Activated naive CD8-positive, alpha-beta T cell (primary cell): ENCODE data around the gene MREG.
"Not testable (repeated sequence)": the region's sequence is repeated elsewhere in the genome, so short reads cannot be mapped to it uniquely, and the experiment has no call there.

Experiments
- H3K27ac Mint-ChIP-seq: one replicate; pipeline ENCODE4 v1.8.0; 2021; ENCODE audit warnings: mixed read lengths
- H3K27me3 Mint-ChIP-seq: one replicate; pipeline ENCODE4 v1.8.0; 2021; ENCODE audit warnings: mixed read lengths
- H3K36me3 Mint-ChIP-seq: one replicate; pipeline ENCODE4 v1.8.0; 2021; ENCODE audit warnings: mixed read lengths
- H3K4me1 Mint-ChIP-seq: one replicate; pipeline ENCODE4 v1.8.0; 2021; ENCODE audit warnings: low read depth, mixed read lengths
- H3K4me3 Mint-ChIP-seq: one replicate; pipeline ENCODE4 v1.8.0; 2021; ENCODE audit warnings: mild to moderate bottlenecking, mixed read lengths
- H3K9me3 Mint-ChIP-seq: one replicate; pipeline ENCODE4 v1.8.0; 2021; ENCODE audit warnings: low read depth, mixed read lengths

MREG gene

GRCh38 chr2:215983581-215984351 is 29.6 kb downstream of the MREG start:
- H3K27me3 Mint-ChIP-seq: no peaks in the 10 kb centered on the region
- peaks cover 1% of the 10 kb centered on the region for H3K4me1 Mint-ChIP-seq
- no peak overlapping the region for H3K27ac Mint-ChIP-seq
- peaks cover 11% of the 10 kb centered on the region for H3K9me3 Mint-ChIP-seq
- peaks cover 24% of the 10 kb centered on the region for H3K36me3 Mint-ChIP-seq
- no peak overlapping the region for H3K4me3 Mint-ChIP-seq

GRCh38 chr2:215982465-215982875 is 30.9 kb downstream of the MREG start:
- no peak overlapping the region for H3K4me3 Mint-ChIP-seq
- peaks cover 11% of the 10 kb centered on the region for H3K9me3 Mint-ChIP-seq
- H3K27me3 Mint-ChIP-seq: no peaks in the 10 kb centered on the region
- H3K4me1 Mint-ChIP-seq: peaks cover 1% of the 10 kb centered on the region
- peaks cover 24% of the 10 kb centered on the region for H3K36me3 Mint-ChIP-seq
- H3K27ac Mint-ChIP-seq: peak overlapping the region; percentile 41

GRCh38 chr2:215981115-215981514 is 32.2 kb downstream of the MREG start:
- H3K4me1 Mint-ChIP-seq: peaks cover 1% of the 10 kb centered on the region
- H3K27ac Mint-ChIP-seq: no peak overlapping the region
- no peaks in the 10 kb centered on the region for H3K27me3 Mint-ChIP-seq
- H3K4me3 Mint-ChIP-seq: no peak overlapping the region
- peaks cover 23% of the 10 kb centered on the region for H3K36me3 Mint-ChIP-seq
- peaks cover 5% of the 10 kb centered on the region for H3K9me3 Mint-ChIP-seq

GRCh38 chr2:215979620-215980019 is 33.7 kb downstream of the MREG start:
- Mint-ChIP-seq H3K27me3 (no peaks in the 10 kb centered on the region), H3K27ac (no peak overlapping the region), H3K36me3 (peaks cover 17% of the 10 kb centered on the region), H3K4me3 (no peak overlapping the region), H3K4me1 (peaks cover 1% of the 10 kb centered on the region), H3K9me3 (peaks cover 5% of the 10 kb centered on the region)

GRCh38 chr2:215974700-215975429 is 38.5 kb downstream of the MREG start:
- peaks cover 35% of the 10 kb centered on the region for H3K36me3 Mint-ChIP-seq
- no peak overlapping the region for H3K27ac Mint-ChIP-seq
- H3K4me3 Mint-ChIP-seq: no peak overlapping the region
- H3K9me3 Mint-ChIP-seq: peaks cover 10% of the 10 kb centered on the region
- peaks cover 8% of the 10 kb centered on the region for H3K4me1 Mint-ChIP-seq
- H3K27me3 Mint-ChIP-seq: no peaks in the 10 kb centered on the region

- H3K4me1 Mint-ChIP-seq: peaks cover 8% of the 10 kb centered on the region
- H3K27me3 Mint-ChIP-seq: no peaks in the 10 kb centered on the region
- peaks cover 35% of the 10 kb centered on the region for H3K36me3 Mint-ChIP-seq
- H3K9me3 Mint-ChIP-seq: peaks cover 10% of the 10 kb centered on the region
- H3K4me3 Mint-ChIP-seq: no peak overlapping the region
- H3K27ac Mint-ChIP-seq: no peak overlapping the region
These were observed 39.2 kb downstream of the MREG start for GRCh38 chr2:215973954-215974699.

- Mint-ChIP-seq H3K36me3 (peaks cover 35% of the 10 kb centered on the region), H3K9me3 (peaks cover 10% of the 10 kb centered on the region), H3K27me3 (no peaks in the 10 kb centered on the region), H3K4me1 (peaks cover 11% of the 10 kb centered on the region), H3K27ac (no peak overlapping the region), H3K4me3 (no peak overlapping the region)
These were observed 40.1 kb downstream of the MREG start for GRCh38 chr2:215973145-215973792.

GRCh38 chr2:215971671-215972070 is 41.7 kb downstream of the MREG start:
- Mint-ChIP-seq H3K9me3 (peaks cover 10% of the 10 kb centered on the region), H3K4me1 (peaks cover 18% of the 10 kb centered on the region), H3K4me3 (no peak overlapping the region), H3K27ac (no peak overlapping the region), H3K27me3 (no peaks in the 10 kb centered on the region), H3K36me3 (peaks cover 34% of the 10 kb centered on the region)

GRCh38 chr2:215970894-215971293 is 42.5 kb downstream of the MREG start:
- not testable (repeated sequence) for H3K27ac Mint-ChIP-seq, H3K4me3 Mint-ChIP-seq, H3K9me3 Mint-ChIP-seq, H3K27me3 Mint-ChIP-seq
- Mint-ChIP-seq H3K4me1 (peaks cover 22% of the 10 kb centered on the region), H3K36me3 (peaks cover 29% of the 10 kb centered on the region)

GRCh38 chr2:215970425-215970824 is 42.9 kb downstream of the MREG start:
- Mint-ChIP-seq H3K4me1 (peaks cover 24% of the 10 kb centered on the region), H3K4me3 (no peak overlapping the region), H3K36me3 (peaks cover 29% of the 10 kb centered on the region), H3K27ac (no peak overlapping the region), H3K9me3 (peaks cover 10% of the 10 kb centered on the region), H3K27me3 (no peaks in the 10 kb centered on the region)

- Mint-ChIP-seq H3K36me3 (peaks cover 29% of the 10 kb centered on the region), H3K4me1 (peaks cover 27% of the 10 kb centered on the region), H3K27me3 (no peaks in the 10 kb centered on the region), H3K9me3 (peaks cover 10% of the 10 kb centered on the region), H3K4me3 (no peak overlapping the region), H3K27ac (no peak overlapping the region)
These were observed 44.1 kb downstream of the MREG start for GRCh38 chr2:215969131-215969841.

GRCh38 chr2:215968499-215968898 is 44.9 kb downstream of the MREG start:
- peaks cover 27% of the 10 kb centered on the region for H3K4me1 Mint-ChIP-seq
- H3K27ac Mint-ChIP-seq: no peak overlapping the region
- no peak overlapping the region for H3K4me3 Mint-ChIP-seq
- peaks cover 10% of the 10 kb centered on the region for H3K9me3 Mint-ChIP-seq
- H3K36me3 Mint-ChIP-seq: peaks cover 31% of the 10 kb centered on the region
- H3K27me3 Mint-ChIP-seq: no peaks in the 10 kb centered on the region

GRCh38 chr2:215967590-215968378 is 45.6 kb downstream of the MREG start:
- H3K4me3 Mint-ChIP-seq: no peak overlapping the region
- no peak overlapping the region for H3K27ac Mint-ChIP-seq
- H3K27me3 Mint-ChIP-seq: no peaks in the 10 kb centered on the region
- peaks cover 27% of the 10 kb centered on the region for H3K4me1 Mint-ChIP-seq
- peaks cover 24% of the 10 kb centered on the region for H3K36me3 Mint-ChIP-seq
- H3K9me3 Mint-ChIP-seq: peaks cover 10% of the 10 kb centered on the region
